GM12878 (cell line): Measurements from ENCODE around the gene SLC16A9. TPM values are rescaled to one million over a fixed set of nuclear protein-coding genes. Genes with fewer than 3 reads are reported as not detected.

Source experiments
- ATAC-seq: fragments of 200-7000 bp; cut with Tn5 transposase; 3 replicates; pipeline ENCODE4 v1.9.1; 2020; ENCODE audit warnings: mild to moderate bottlenecking, moderate library complexity
- BruUV-seq: library from RNA; stranded (reverse); fragments of 400-500 nt; replicated peaks from 2 replicates; lab custom pipeline; 2021; lab: Mats Ljungman, UMichigan
- CTCF ChIA-PET: fragments of 300-600 bp; sonication (Branson Sonifier 250); formaldehyde crosslinking; extraction: SDS; loops from one replicate; lab custom pipeline; 2021; ENCODE audit warnings: inconsistent platforms; lab: Yijun Ruan, JAX
- POLR2A ChIA-PET: fragments of 350-600 bp; formaldehyde crosslinking; extraction: SDS; loops from one replicate; lab custom pipeline; 2021; ENCODE audit warnings: inconsistent platforms; lab: Charles Lee
- RAD21 ChIA-PET: fragments of 300-600 bp; sonication (Branson Sonifier 250); formaldehyde crosslinking; loops from one replicate; lab custom pipeline; 2023; ENCODE audit warnings: antibody characterized with exemption; ENCODE audit not compliant: unreplicated experiment; lab: Charles Lee
- SMC1A ChIA-PET: fragments of 300-600 bp; sonication (Branson Sonifier 250); formaldehyde crosslinking; loops from one replicate; lab custom pipeline; 2023; ENCODE audit not compliant: unreplicated experiment, uncharacterized antibody; lab: Charles Lee
- DNase-seq: peaks from one replicate; pipeline ENCODE4 v3.0.0-alpha.2; 2011; ENCODE audit warnings: low read depth, low spot score
- FAIRE-seq: peaks from 3 replicates; lab custom pipeline; 2011; peaks lifted over from hg19 to GRCh38; lab: Jason Lieb, UNC
- H2AFZ ChIP-seq: 2 replicates; pipeline ENCODE4 v1.6.0; 2011; ENCODE audit warnings: low read depth, low read length, control low read depth; ENCODE audit not compliant: control insufficient read depth
- H3K27ac ChIP-seq: 2 replicates; pipeline ENCODE4 v1.5.1; 2011; ENCODE audit warnings: control low read depth; ENCODE audit not compliant: control insufficient read depth, insufficient read depth
- H3K27me3 ChIP-seq, 2 experiments: replicated peaks in 1 of 2; 2 replicates each; pipeline versions ENCODE4 v1.6.0 to v1.6.1; 2011; ENCODE audit warnings: low read length in 1 of 2; ENCODE audit not compliant: control insufficient read depth in 2 of 2, insufficient read depth in 2 of 2
- H3K36me3 ChIP-seq, 2 experiments: 2 replicates each; pipeline ENCODE4 v1.5.1; 2011; ENCODE audit warnings: low read length in 1 of 2; ENCODE audit not compliant: control insufficient read depth in 2 of 2, insufficient read depth in 2 of 2
- H3K4me1 ChIP-seq: 2 replicates; pipeline ENCODE4 v1.6.1; 2011; ENCODE audit warnings: mild to moderate bottlenecking, low read length, moderate library complexity, mixed read lengths; ENCODE audit not compliant: control insufficient read depth, insufficient read depth
- H3K4me2 ChIP-seq: 2 replicates; pipeline ENCODE4 v1.6.0; 2011; ENCODE audit warnings: control low read depth; ENCODE audit not compliant: control insufficient read depth, insufficient read depth
- H3K4me3 ChIP-seq: fragments of 200-600 bp; sonication (generic); 2 replicates; pipeline ENCODE4 v1.5.1; 2016
- H3K79me2 ChIP-seq: 2 replicates; pipeline ENCODE4 v1.6.0; 2011; ENCODE audit warnings: low read length; ENCODE audit not compliant: control insufficient read depth, insufficient read depth
- H3K9ac ChIP-seq: 2 replicates; pipeline ENCODE4 v1.8.0; 2011; ENCODE audit warnings: low read length, control low read depth, mixed read lengths; ENCODE audit not compliant: control insufficient read depth, insufficient read depth
- H3K9me3 ChIP-seq: replicated peaks from 3 replicates; pipeline ENCODE4 v1.5.1; 2011; ENCODE audit warnings: mild to moderate bottlenecking, low read length; ENCODE audit not compliant: control insufficient read depth, insufficient read depth
- H4K20me1 ChIP-seq: 2 replicates; pipeline ENCODE4 v1.6.0; 2011; ENCODE audit not compliant: control insufficient read depth, insufficient read depth
- CEBPZ ChIP-seq: fragments of 150-350 bp; IDR thresholded peaks from 2 replicates; pipeline ENCODE4 v1.6.1; 2016; ENCODE audit warnings: low read depth, low read length
- LARP7 ChIP-seq: fragments of 450-650 bp; IDR thresholded peaks from 2 replicates; pipeline ENCODE4 v1.6.1; 2017; ENCODE audit warnings: mild to moderate bottlenecking
- PAX5 ChIP-seq: IDR thresholded peaks from 2 replicates; pipeline ENCODE4 v1.6.1; 2011; ENCODE audit warnings: low read depth, low read length, borderline replicate concordance
- SMAD5 ChIP-seq: IDR thresholded peaks from 2 replicates; pipeline ENCODE4 v1.6.1; 2016; ENCODE audit warnings: antibody characterized with exemption, low read depth
- SREBF2 ChIP-seq: IDR thresholded peaks from 2 replicates; pipeline ENCODE4 v1.6.1; 2012; ENCODE audit warnings: mild to moderate bottlenecking, low read length
- TAF1 ChIP-seq: IDR thresholded peaks from 2 replicates; pipeline ENCODE4 v1.6.1; 2011; ENCODE audit warnings: mild to moderate bottlenecking, low read depth, low read length, borderline replicate concordance
- TBL1XR1 ChIP-seq: IDR thresholded peaks from 2 replicates; pipeline ENCODE4 v1.6.1; 2012; ENCODE audit warnings: low read depth, low read length, improper control_type of control experiment
- ZBTB11 ChIP-seq: fragments of 450-650 bp; formaldehyde crosslinking; IDR thresholded peaks from 2 replicates; pipeline ENCODE4 v1.5.0; 2022; ENCODE audit warnings: mild to moderate bottlenecking, missing genetic modification characterization
- WGBS: methylation state at CpG from one replicate; pipeline ENCODE4 v1.1.6; 2016; ENCODE audit warnings: low lambda C conversion rate; ENCODE audit not compliant: insufficient replicate concordance, insufficient coverage; ENCODE audit errors: missing lambda C conversion rate; 5-methylcytosine and 5-hydroxymethylcytosine counted together
- in situ Hi-C: fragments of 300-500 bp; cut with MboI; formaldehyde crosslinking; loops from 9 replicates; pipeline ENCODE4 v1.14.3; 2018; ENCODE audit warnings: mixed read lengths
- intact Hi-C: fragments of 100-400 bp; cut with micrococcal nuclease; formaldehyde crosslinking; loops from one replicate; pipeline ENCODE4 v1.14.2; 2022; ENCODE audit not compliant: unreplicated experiment
- polyA plus RNA-seq, 11 experiments: library from polyadenylated mRNA; depleted of rRNA in 4 of 11; unstranded in 6 of 11; stranded (reverse) in 5 of 11; fragments of >200 nt; fragmentation: Nextera tagmentation in 4 of 11; fragmentation: Illumina TruSeq in 1 of 11; extraction: Ambion mirVana in 4 of 11; extraction: Trizol in 1 of 11; gene quantifications; 1 replicate in 1 of 11; 2 replicates in 10 of 11; pipeline versions ENCODE4 v1.2.1 to v1.2.3, GENCODE V29; 2011 to 2016; ENCODE audit warnings: inconsistent platforms in 2 of 11, missing spikeins in 2 of 11, low read depth in 1 of 11
- total RNA-seq, 4 experiments: library from RNA; depleted of rRNA in 3 of 4; stranded (reverse); fragments of >200 nt in 3 of 4; fragmentation: Illumina TruSeq in 1 of 4; extraction: Trizol in 1 of 4; gene quantifications; 2 replicates each; pipeline versions ENCODE4 v1.2.1 to v1.2.3, GENCODE V29; 2013 to 2021

SLC16A9 gene
- total and polyA plus RNA-seq, 10 of the 15 experiments (the other 5 are each of a cell fraction or from before 2014, with no cell fraction given): 0.86 to 6.2 (median 4.3) TPM

GRCh38 chr10:59678884-59679301 is 30.8 kb downstream of the SLC16A9 start (continued):
- no peak for TF ChIP-seq ZBTB11 (CRISPR knock-in tag)
- TF ChIP-seq CEBPZ: no peak
- TF ChIP-seq TBL1XR1: no peak

GRCh38 chr10:59677253-59677831 is 32.3 kb downstream of the SLC16A9 start:
- H2AFZ ChIP-seq: no peak overlapping the region
- no peaks in the 10 kb centered on the region for H3K27me3 ChIP-seq
- SMC1A ChIA-PET: interaction anchor here (1.0 kb wide), 2 partner anchors 11 to 52 kb away, joined by 3 to 5 read pairs; no protein-coding TSS in a partner anchor
- H3K4me2 ChIP-seq: no peak overlapping the region
- in situ Hi-C loops: no loop called here
- H3K4me1 ChIP-seq: no peaks in the 10 kb centered on the region; the same call in 1 of the 2 replicates
- DNase-seq: no peak
- POLR2A ChIA-PET: interaction anchor here (0.7 kb wide), 1 partner anchor 410 kb away, joined by 4 read pairs; no protein-coding TSS in a partner anchor
- FAIRE-seq: no peak
- no peak overlapping the region for H3K4me3 ChIP-seq
- no peak overlapping the region for H3K27ac ChIP-seq
- 34% methylated on average over 5 of the region's 5 CpGs for whole genome bisulfite sequencing
- RAD21 ChIA-PET: no interaction called here
- H4K20me1 ChIP-seq: no peaks in the 10 kb centered on the region
- no peaks in the 10 kb centered on the region for H3K9me3 ChIP-seq
- intact Hi-C loops: no loop called here
- H3K9ac ChIP-seq: no peak overlapping the region
- no peak; the same call in 2 of the 3 replicates for ATAC-seq
- CTCF ChIA-PET: interaction anchor here (1.1 kb wide), 1 partner anchor 144 kb away, joined by 3 read pairs; no protein-coding TSS in a partner anchor
- H3K36me3 ChIP-seq: no peaks in the 10 kb centered on the region
- no TSS peak for BruUV-seq
- no peaks in the 10 kb centered on the region for H3K79me2 ChIP-seq
- TF ChIP-seq ZBTB11 (CRISPR knock-in tag) (no peak), SREBF2 (no peak), LARP7 (no peak), PAX5 (no peak), TAF1 (no peak), SMAD5 (no peak)
